H1 (cell line): ENCODE measurements around the gene TOP2B. TPM values are rescaled to one million over a fixed set of nuclear protein-coding genes. Genes with fewer than 3 reads are reported as not detected.

Experiments used
- BACH1 ChIP-seq: IDR thresholded peaks from 2 replicates; pipeline ENCODE4 v1.6.1; 2012; ENCODE audit warnings: low read length, improper control_type of control experiment
- CHD2 ChIP-seq: IDR thresholded peaks from 2 replicates; pipeline ENCODE4 v1.6.1; 2012; ENCODE audit warnings: low read length, improper control_type of control experiment
- CHD7 ChIP-seq: fragments of 300-600 bp; sonication (generic); IDR thresholded peaks from 2 replicates; pipeline ENCODE4 v1.7.1; 2012; ENCODE audit warnings: low read length, moderate library complexity, mild to moderate bottlenecking, inconsistent platforms; ENCODE audit not compliant: insufficient replicate concordance
- CREB1 ChIP-seq: IDR thresholded peaks from 2 replicates; pipeline ENCODE4 v1.6.1; 2012; ENCODE audit warnings: inconsistent platforms
- HDAC2 ChIP-seq, 2 experiments: fragments of 300-600 bp in 1 of 2; sonication (generic) in 1 of 2; IDR thresholded peaks; 2 replicates each; pipeline ENCODE4 v1.6.1; 2011 to 2012; ENCODE audit warnings: low read depth in 2 of 2, low read length in 2 of 2, mild to moderate bottlenecking in 2 of 2, moderate library complexity in 2 of 2, borderline replicate concordance in 1 of 2, inconsistent platforms in 1 of 2
- KDM4A ChIP-seq: IDR thresholded peaks from one replicate; pipeline ENCODE4 v1.7.1; 2012; ENCODE audit warnings: low read depth, mild to moderate bottlenecking, moderate library complexity, low read length, inconsistent platforms; ENCODE audit not compliant: severe bottlenecking
- TAF7 ChIP-seq: optimal IDR thresholded peaks from 2 replicates; pipeline ENCODE3; 2011; ENCODE audit warnings: low read depth, mild to moderate bottlenecking, inconsistent platforms, low read length, moderate library complexity, borderline replicate concordance
- polyA plus RNA-seq, 7 experiments: library from polyadenylated mRNA; depleted of rRNA in 3 of 7; stranded (reverse) in 5 of 7; unstranded in 2 of 7; fragments of >200 nt in 5 of 7; fragments of 200-250 nt in 2 of 7; gene quantifications; 1 replicate in 5 of 7; 2 replicates in 1 of 7; 4 replicates in 1 of 7; pipeline versions ENCODE4 v1.2.1 to v1.2.3, GENCODE V29; 2011 to 2013; ENCODE audit warnings: missing spikeins in 2 of 7, mixed read lengths in 2 of 7
- total RNA-seq: library from RNA; stranded (reverse); fragmentation: NEBNext Ultra II Directional; extraction: Animal tissue kit (Norgen Biotek cat#: 25700); gene quantifications from 2 replicates; pipeline ENCODE4 v1.2.1, GENCODE V29; 2021

Gene TOP2B
- total and polyA plus RNA-seq, 2 of the 8 experiments (the other 6 are each of a cell fraction or from before 2014, with no cell fraction given) = 34.9 to 206 TPM

- TF ChIP-seq CHD7 (no peak), CHD2 (no peak), BACH1 (no peak), KDM4A (no peak), HDAC2 (IDR thresholded peaks at IDR 0.05; ENCODE audit: borderline replicate concordance in 1 of 2, low read depth in 2 of 2, low read length in 2 of 2) (no peak), CREB1 (no peak), TAF7 (no peak)
These were observed 12.4 kb upstream of the TOP2B start (continued) for GRCh38 chr3:25677121-25677520.
